Prostate gland (tissue), 2 donors: ENCODE results near the gene SBNO1.

Experiments used
- POLR2AphosphoS5 ChIP-seq: sonication (generic); formaldehyde crosslinking; IDR thresholded peaks from one replicate; pipeline ENCODE4 v1.6.1; 2017; ENCODE audit warnings: antibody characterized with exemption
- TF ChIP-seq, protein P1 (sequence below), 4 experiments: fragments of 200-600 bp in 2 of 4; fragments of 450-650 bp in 2 of 4; sonication (generic) in 2 of 4; IDR thresholded peaks; 1 replicate in 3 of 4; 2 replicates in 1 of 4; pipeline ENCODE4 v1.5.1; 2016 to 2019; ENCODE audit warnings: antibody characterized with exemption in 4 of 4, mild to moderate bottlenecking in 2 of 4, moderate library complexity in 2 of 4

GRCh38 chr12:123390498-123391426 lies 26.1 kb upstream of the SBNO1 start:
- TF ChIP-seq POLR2AphosphoS5, result no peak
- TF ChIP-seq, protein P1, sequence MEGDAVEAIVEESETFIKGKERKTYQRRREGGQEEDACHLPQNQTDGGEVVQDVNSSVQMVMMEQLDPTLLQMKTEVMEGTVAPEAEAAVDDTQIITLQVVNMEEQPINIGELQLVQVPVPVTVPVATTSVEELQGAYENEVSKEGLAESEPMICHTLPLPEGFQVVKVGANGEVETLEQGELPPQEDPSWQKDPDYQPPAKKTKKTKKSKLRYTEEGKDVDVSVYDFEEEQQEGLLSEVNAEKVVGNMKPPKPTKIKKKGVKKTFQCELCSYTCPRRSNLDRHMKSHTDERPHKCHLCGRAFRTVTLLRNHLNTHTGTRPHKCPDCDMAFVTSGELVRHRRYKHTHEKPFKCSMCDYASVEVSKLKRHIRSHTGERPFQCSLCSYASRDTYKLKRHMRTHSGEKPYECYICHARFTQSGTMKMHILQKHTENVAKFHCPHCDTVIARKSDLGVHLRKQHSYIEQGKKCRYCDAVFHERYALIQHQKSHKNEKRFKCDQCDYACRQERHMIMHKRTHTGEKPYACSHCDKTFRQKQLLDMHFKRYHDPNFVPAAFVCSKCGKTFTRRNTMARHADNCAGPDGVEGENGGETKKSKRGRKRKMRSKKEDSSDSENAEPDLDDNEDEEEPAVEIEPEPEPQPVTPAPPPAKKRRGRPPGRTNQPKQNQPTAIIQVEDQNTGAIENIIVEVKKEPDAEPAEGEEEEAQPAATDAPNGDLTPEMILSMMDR (IDR thresholded peaks at IDR 0.05), result no peak
